ENCODE data around the gene FBXO45.
"Not testable (repeated sequence)": the region's sequence is repeated elsewhere in the genome, so short reads cannot be mapped to it uniquely, and the experiment has no call there.

DNA sequence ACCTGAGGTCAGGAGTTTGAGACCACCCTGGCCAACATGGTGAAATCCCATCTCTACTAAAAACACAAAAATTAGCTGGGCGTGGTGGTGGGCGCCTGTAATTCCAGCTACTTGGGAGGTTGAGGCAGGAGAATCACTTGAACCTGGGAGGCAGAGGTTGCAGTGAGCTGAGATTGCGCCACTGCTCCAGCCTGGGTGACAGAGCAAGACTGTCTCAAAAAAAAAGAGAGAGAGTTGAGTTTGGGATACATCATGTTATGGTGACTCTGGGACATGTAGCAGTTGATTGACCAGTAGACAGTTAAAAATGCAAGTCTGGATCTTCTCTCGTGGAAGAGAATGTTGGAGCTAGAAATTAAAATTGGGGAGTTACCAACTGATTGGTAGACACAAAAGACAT, 69.5 kb downstream of the FBXO45 start:
- TF ChIP-seq CTCF (conservative IDR thresholded peaks at IDR 0.05 in 1 of 2, IDR thresholded peaks at IDR 0.05 in 1 of 2; ENCODE audit: extremely low read depth in 1 of 2, insufficient read depth in 1 of 2, low read depth in 1 of 2, low read length in 2 of 2); EZH2 (IDR thresholded peaks at IDR 0.05; ENCODE audit: borderline replicate concordance, low read length): not testable (repeated sequence)
